Thyroid gland (tissue), 4 donors: ENCODE measurements around the gene ARHGAP45.

ENCODE experiments used
- POLR2A ChIP-seq, 2 donors: fragments of 450-650 bp; IDR thresholded peaks; one replicate each; pipeline ENCODE4 v1.6.1; 2017; ENCODE audit warnings: antibody characterized with exemption in 2 of 2, mild to moderate bottlenecking in 2 of 2, moderate library complexity in 1 of 2
- TF ChIP-seq, protein P1 (sequence below), 6 experiments: fragments of 200-600 bp in 3 of 6; fragments of 450-650 bp in 3 of 6; sonication (generic) in 3 of 6; IDR thresholded peaks; one replicate each; pipeline ENCODE4 v1.5.1; 2016 to 2019; ENCODE audit warnings: antibody characterized with exemption in 6 of 6, mild to moderate bottlenecking in 2 of 6, inconsistent platforms in 1 of 6, moderate library complexity in 1 of 6

GRCh38 chr19:1027650-1028061, 39.3 kb upstream of the ARHGAP45 start:
- TF ChIP-seq, protein P1, sequence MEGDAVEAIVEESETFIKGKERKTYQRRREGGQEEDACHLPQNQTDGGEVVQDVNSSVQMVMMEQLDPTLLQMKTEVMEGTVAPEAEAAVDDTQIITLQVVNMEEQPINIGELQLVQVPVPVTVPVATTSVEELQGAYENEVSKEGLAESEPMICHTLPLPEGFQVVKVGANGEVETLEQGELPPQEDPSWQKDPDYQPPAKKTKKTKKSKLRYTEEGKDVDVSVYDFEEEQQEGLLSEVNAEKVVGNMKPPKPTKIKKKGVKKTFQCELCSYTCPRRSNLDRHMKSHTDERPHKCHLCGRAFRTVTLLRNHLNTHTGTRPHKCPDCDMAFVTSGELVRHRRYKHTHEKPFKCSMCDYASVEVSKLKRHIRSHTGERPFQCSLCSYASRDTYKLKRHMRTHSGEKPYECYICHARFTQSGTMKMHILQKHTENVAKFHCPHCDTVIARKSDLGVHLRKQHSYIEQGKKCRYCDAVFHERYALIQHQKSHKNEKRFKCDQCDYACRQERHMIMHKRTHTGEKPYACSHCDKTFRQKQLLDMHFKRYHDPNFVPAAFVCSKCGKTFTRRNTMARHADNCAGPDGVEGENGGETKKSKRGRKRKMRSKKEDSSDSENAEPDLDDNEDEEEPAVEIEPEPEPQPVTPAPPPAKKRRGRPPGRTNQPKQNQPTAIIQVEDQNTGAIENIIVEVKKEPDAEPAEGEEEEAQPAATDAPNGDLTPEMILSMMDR (IDR thresholded peaks at IDR 0.05) = no peak
- no peak for TF ChIP-seq POLR2A (IDR thresholded peaks at IDR 0.05)
